GM12878 (cell line): ENCODE data around the gene YY2. TPM values are rescaled to one million over a fixed set of nuclear protein-coding genes. Genes with fewer than 3 reads are reported as not detected.

Experiments
- CREB1 ChIP-seq: IDR thresholded peaks from 2 replicates; pipeline ENCODE4 v1.6.1; 2012; ENCODE audit warnings: low read depth, mild to moderate bottlenecking, inconsistent platforms
- KDM1A ChIP-seq: fragments of 200-600 bp; sonication (generic); IDR thresholded peaks from 2 replicates; pipeline ENCODE4 v1.6.1; 2016; ENCODE audit warnings: borderline replicate concordance
- NFYB ChIP-seq: IDR thresholded peaks from 2 replicates; pipeline ENCODE4 v1.6.1; 2011; ENCODE audit warnings: low read depth, mild to moderate bottlenecking, low read length, improper control_type of control experiment, moderate library complexity; ENCODE audit not compliant: insufficient read depth
- PAX5 ChIP-seq: IDR thresholded peaks from 2 replicates; pipeline ENCODE4 v1.6.1; 2011; ENCODE audit warnings: low read depth, low read length, borderline replicate concordance
- POLR2A ChIP-seq: IDR thresholded peaks from 2 replicates; pipeline ENCODE4 v1.6.1; 2011; ENCODE audit warnings: low read depth, mild to moderate bottlenecking, low read length
- RFX5 ChIP-seq: IDR thresholded peaks from 2 replicates; pipeline ENCODE4 v1.6.1; 2011; ENCODE audit warnings: low read depth, low read length, improper control_type of control experiment
- SMAD5 ChIP-seq: IDR thresholded peaks from 2 replicates; pipeline ENCODE4 v1.6.1; 2016; ENCODE audit warnings: antibody characterized with exemption, low read depth
- SMARCA5 ChIP-seq: fragments of 450-650 bp; IDR thresholded peaks from 2 replicates; pipeline ENCODE4 v1.6.1; 2017; ENCODE audit warnings: mild to moderate bottlenecking
- ZNF217 ChIP-seq: fragments of 450-650 bp; IDR thresholded peaks from 2 replicates; pipeline ENCODE4 v1.6.1; 2017; ENCODE audit warnings: antibody characterized with exemption, mild to moderate bottlenecking
- ZNF622 ChIP-seq: fragments of 450-650 bp; IDR thresholded peaks from 2 replicates; pipeline ENCODE4 v1.6.1; 2017; ENCODE audit warnings: mild to moderate bottlenecking, inconsistent platforms
- polyA plus RNA-seq, 11 experiments: library from polyadenylated mRNA; depleted of rRNA in 4 of 11; unstranded in 6 of 11; stranded (reverse) in 5 of 11; fragments of >200 nt; fragmentation: Nextera tagmentation in 4 of 11; fragmentation: Illumina TruSeq in 1 of 11; extraction: Ambion mirVana in 4 of 11; extraction: Trizol in 1 of 11; gene quantifications; 1 replicate in 1 of 11; 2 replicates in 10 of 11; pipeline versions ENCODE4 v1.2.1 to v1.2.3, GENCODE V29; 2011 to 2016; ENCODE audit warnings: inconsistent platforms in 2 of 11, missing spikeins in 2 of 11, low read depth in 1 of 11
- total RNA-seq, 4 experiments: library from RNA; depleted of rRNA in 3 of 4; stranded (reverse); fragments of >200 nt in 3 of 4; fragmentation: Illumina TruSeq in 1 of 4; extraction: Trizol in 1 of 4; gene quantifications; 2 replicates each; pipeline versions ENCODE4 v1.2.1 to v1.2.3, GENCODE V29; 2013 to 2021
- TF ChIP-seq, protein P1 (sequence below): fragments of 450-650 bp; IDR thresholded peaks from 2 replicates; pipeline ENCODE4 v1.6.1; 2017; ENCODE audit warnings: low read depth, mild to moderate bottlenecking, moderate library complexity
- TF ChIP-seq, protein P2 (sequence below): fragments of 450-650 bp; IDR thresholded peaks from 2 replicates; pipeline ENCODE4 v1.6.1; 2016; ENCODE audit warnings: mild to moderate bottlenecking
- TF ChIP-seq, protein P3 (sequence below): fragments of 450-650 bp; IDR thresholded peaks from 2 replicates; pipeline ENCODE4 v1.6.1; 2017; ENCODE audit warnings: antibody characterized with exemption, mild to moderate bottlenecking, moderate library complexity

The YY2 gene
- total and polyA plus RNA-seq, 10 of the 15 experiments (the other 5 are each of a cell fraction or from before 2014, with no cell fraction given), result 0.31 to 1.2 (median 0.74) TPM

DNA sequence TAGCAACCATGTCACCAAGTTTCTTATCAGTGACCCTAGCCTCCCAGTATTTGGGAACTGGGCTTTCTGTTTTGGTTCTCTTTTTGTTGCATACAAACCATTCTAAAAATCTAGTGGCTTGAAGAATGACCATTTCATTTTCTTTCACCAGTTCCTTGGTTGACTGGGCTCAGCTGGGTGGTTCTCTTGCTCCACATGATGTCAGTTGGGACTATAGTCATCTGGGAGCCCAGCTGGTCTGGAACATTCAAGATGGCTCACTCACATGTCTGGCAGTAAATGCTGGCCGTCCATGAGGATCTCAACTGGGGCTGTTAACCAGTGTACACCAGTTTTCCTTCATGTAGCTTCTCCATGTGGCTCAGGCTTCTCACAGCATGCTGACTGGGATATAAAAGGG is 44.0 kb upstream of the YY2 start (continued):
- no peak for TF ChIP-seq POLR2A
- no peak for TF ChIP-seq ZNF622
- TF ChIP-seq PAX5, result no peak
- no peak for TF ChIP-seq ZNF217
- TF ChIP-seq NFYB, result no peak
- TF ChIP-seq, protein P1, sequence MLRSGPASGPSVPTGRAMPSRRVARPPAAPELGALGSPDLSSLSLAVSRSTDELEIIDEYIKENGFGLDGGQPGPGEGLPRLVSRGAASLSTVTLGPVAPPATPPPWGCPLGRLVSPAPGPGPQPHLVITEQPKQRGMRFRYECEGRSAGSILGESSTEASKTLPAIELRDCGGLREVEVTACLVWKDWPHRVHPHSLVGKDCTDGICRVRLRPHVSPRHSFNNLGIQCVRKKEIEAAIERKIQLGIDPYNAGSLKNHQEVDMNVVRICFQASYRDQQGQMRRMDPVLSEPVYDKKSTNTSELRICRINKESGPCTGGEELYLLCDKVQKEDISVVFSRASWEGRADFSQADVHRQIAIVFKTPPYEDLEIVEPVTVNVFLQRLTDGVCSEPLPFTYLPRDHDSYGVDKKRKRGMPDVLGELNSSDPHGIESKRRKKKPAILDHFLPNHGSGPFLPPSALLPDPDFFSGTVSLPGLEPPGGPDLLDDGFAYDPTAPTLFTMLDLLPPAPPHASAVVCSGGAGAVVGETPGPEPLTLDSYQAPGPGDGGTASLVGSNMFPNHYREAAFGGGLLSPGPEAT, result no peak
- TF ChIP-seq, protein P2, sequence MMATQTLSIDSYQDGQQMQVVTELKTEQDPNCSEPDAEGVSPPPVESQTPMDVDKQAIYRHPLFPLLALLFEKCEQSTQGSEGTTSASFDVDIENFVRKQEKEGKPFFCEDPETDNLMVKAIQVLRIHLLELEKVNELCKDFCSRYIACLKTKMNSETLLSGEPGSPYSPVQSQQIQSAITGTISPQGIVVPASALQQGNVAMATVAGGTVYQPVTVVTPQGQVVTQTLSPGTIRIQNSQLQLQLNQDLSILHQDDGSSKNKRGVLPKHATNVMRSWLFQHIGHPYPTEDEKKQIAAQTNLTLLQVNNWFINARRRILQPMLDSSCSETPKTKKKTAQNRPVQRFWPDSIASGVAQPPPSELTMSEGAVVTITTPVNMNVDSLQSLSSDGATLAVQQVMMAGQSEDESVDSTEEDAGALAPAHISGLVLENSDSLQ, result no peak
- TF ChIP-seq RFX5, result no peak
- TF ChIP-seq KDM1A, result no peak
- TF ChIP-seq SMAD5, result no peak
- TF ChIP-seq SMARCA5, result no peak
- TF ChIP-seq, protein P3, sequence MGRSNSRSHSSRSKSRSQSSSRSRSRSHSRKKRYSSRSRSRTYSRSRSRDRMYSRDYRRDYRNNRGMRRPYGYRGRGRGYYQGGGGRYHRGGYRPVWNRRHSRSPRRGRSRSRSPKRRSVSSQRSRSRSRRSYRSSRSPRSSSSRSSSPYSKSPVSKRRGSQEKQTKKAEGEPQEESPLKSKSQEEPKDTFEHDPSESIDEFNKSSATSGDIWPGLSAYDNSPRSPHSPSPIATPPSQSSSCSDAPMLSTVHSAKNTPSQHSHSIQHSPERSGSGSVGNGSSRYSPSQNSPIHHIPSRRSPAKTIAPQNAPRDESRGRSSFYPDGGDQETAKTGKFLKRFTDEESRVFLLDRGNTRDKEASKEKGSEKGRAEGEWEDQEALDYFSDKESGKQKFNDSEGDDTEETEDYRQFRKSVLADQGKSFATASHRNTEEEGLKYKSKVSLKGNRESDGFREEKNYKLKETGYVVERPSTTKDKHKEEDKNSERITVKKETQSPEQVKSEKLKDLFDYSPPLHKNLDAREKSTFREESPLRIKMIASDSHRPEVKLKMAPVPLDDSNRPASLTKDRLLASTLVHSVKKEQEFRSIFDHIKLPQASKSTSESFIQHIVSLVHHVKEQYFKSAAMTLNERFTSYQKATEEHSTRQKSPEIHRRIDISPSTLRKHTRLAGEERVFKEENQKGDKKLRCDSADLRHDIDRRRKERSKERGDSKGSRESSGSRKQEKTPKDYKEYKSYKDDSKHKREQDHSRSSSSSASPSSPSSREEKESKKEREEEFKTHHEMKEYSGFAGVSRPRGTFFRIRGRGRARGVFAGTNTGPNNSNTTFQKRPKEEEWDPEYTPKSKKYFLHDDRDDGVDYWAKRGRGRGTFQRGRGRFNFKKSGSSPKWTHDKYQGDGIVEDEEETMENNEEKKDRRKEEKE, result no peak
- TF ChIP-seq CREB1, result no peak
- TF ChIP-seq, all 136 proteins: peak for 0
